AG08395 (cell line): ENCODE results near the gene RHOB.
"Not testable (repeated sequence)": the region's sequence is repeated elsewhere in the genome, so short reads cannot be mapped to it uniquely, and the experiment has no call there.

Source experiments
- DNase-seq: peaks from one replicate; pipeline ENCODE4 v3.0.0; 2012; ENCODE audit warnings: mixed read lengths, low spot score

Gene RHOB

GRCh38 chr2:20476481-20476880 is 29.6 kb downstream of the RHOB start:
- no peak for DNase-seq

GRCh38 chr2:20476950-20477349 is 30.1 kb downstream of the RHOB start:
- no peak for DNase-seq

DNA sequence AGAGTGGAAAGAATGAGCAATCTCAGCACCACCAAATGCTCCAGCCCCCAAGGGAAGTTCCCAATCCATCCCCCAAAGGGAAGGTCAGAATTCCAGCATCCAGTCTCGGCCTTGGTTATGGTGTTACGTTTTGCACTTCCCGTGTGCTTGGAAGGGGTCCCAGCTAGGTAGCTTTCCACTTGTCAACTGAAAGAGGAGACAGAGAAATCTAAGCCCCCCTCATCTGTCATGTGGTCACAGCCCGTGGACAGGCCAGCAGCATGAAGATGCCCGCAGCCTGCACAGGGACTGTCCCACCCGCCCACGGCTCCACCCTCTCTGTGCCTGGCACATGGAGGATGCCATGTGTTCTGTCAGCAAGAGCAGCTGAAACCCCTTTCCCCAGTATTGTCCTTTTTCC is 32.1 kb downstream of the RHOB start:
- DNase-seq: no peak

DNA sequence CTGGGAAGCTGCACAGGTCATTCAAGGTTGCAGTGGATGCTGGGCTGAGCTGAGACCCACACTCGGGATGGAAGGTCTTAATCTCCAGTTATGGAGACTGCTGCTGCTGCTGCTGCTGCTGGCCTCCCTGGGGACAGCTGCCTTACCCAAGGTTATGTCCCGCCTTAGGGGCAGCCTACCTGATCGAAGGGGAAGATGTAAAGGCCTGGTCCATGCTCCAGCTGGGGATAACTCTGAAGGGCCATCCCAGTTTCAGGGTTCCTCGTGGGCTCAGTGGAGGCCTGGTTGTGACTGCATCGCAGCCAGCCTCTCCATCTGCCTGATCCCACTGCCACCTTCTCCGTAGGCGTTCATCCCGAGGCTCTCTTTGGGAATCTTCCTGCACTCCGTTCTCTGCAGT is 33.0 kb downstream of the RHOB start:
- DNase-seq: no peak

GRCh38 chr2:20480913-20481312 is 34.0 kb downstream of the RHOB start:
- DNase-seq: no peak

DNA sequence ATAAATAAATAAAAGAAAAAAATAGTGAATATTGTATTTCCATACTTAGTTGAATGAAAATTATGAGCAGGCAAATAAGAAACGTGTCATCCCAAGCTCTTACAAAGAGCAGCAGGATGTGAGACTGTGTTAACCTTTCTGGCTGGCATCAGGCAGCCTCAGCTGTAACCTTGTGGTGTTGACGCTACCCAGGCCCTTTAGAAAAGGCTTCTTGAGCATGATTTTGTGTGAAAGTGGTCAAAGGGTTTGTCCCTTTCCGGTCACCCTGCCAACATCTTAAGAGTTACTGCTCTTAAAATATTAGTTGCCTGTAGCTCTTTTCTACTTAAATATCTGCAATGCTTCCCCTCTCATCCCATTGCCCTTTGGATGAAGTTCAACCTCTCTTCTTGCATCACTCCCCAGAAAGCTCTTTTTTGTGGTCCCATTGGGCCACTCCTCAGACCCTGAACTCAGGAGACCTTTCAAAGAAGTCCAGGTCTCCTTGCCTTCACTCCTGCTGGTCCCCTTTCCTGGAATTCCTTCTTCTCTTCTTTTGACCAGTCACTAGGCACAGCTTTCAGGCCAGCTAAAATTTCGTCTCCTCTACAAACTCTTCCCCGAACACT is 35.0 kb downstream of the RHOB start:
- DNase-seq: no peak

DNA sequence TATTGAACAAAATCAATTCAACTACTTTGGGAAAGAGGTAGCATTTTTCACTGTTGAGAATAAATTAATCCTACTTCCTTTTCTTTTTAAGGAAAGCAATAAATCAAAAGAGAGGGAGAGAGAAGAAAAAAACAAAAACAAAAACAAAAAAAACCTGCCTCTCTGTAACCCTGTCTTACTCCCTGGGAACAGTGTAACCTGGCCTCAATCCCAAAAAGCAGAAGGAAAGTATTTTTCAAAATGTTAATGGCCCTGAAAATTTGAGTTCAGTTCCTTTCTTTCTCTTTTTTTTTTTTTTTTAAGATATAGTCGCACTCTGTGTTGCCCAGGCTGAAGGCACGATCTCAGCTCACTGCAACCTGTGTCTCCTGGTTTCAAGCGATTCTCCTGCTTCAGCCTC is 35.9 kb downstream of the RHOB start:
- no peak for DNase-seq

DNA sequence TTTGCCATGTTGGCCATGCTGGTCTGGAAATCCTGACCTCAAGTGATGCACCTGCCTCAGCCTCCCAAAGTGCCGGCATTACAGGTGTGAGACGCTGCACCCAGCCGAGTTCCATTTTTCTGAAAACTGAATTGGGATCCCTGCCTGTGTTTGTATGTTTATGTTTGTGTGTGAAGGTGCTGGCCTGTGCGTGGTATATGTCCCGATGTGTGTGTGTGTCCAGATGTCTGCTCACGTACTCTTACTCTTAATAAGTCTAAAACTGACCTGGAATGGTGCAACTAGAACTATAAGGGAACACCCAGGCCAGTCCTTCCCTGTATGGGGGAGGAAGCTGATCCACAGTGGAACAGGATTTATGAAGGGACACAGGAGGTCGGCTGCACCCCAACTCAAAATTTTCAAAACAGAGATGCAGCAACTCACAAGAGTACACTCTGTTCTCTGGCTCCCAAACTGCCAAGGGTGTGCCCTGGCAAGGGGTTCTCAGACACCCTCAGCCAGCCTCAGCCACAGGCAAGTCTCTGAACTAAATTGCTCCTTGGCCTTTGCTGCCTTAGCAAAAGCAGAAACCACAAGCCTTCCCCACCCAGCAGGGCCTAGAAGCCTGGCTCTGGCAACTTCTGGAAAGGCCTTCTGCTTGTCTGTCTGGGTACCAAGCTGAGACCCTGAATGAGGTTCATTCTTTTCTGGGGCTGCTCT is 36.5 kb downstream of the RHOB start:
- no peak for DNase-seq

GRCh38 chr2:20484034-20484617 is 37.3 kb downstream of the RHOB start:
- no peak for DNase-seq

- DNase-seq: no peak
Observed at GRCh38 chr2:20484810-20485611, 38.1 kb downstream of the RHOB start.

DNA sequence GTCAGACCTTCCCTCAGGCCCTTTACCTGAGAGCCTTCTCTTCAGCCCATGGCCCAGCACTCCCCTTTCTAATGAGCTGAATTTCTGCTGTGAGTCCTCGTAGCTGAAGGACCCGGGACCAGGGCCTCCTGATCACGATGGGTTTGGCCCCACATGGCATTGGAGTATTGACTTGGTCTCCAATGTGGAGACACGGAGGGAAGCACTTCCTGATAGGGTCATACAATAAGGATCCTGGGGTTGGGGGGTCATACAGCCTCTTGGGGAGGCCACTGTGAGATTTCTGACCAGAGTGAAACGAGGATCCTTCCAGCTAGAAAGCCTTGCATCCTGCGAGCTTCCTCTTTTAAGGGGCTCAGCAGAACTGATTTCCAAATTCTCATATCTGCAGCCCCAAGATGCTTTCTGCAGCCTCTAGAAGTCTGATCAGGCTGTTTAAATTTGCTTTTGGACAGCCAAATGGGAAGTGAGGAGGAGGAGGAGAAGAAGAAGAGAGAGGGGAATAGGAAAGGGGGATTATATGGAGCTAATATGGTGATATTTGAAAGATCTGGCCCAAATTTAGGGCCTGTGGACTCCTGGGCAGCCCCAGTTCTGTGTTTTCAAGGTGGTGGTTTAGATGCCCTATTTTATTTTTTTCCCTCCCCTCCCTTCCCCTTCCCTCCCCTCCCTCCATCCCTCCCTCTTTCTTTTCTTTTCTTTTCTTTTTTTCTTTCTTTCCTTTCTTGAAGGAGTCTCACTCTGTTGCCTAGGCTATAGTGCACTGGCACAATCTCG is 38.9 kb downstream of the RHOB start:
- DNase-seq: no peak

GRCh38 chr2:20486571-20486970 is 39.7 kb downstream of the RHOB start:
- DNase-seq: no peak

- DNase-seq: no peak
Observed at GRCh38 chr2:20487030-20487391, 40.1 kb downstream of the RHOB start.

- DNase-seq: no peak
Observed at GRCh38 chr2:20487392-20488174, 40.7 kb downstream of the RHOB start.

- DNase-seq: no peak
Observed at GRCh38 chr2:20488201-20488641, 41.3 kb downstream of the RHOB start.

DNA sequence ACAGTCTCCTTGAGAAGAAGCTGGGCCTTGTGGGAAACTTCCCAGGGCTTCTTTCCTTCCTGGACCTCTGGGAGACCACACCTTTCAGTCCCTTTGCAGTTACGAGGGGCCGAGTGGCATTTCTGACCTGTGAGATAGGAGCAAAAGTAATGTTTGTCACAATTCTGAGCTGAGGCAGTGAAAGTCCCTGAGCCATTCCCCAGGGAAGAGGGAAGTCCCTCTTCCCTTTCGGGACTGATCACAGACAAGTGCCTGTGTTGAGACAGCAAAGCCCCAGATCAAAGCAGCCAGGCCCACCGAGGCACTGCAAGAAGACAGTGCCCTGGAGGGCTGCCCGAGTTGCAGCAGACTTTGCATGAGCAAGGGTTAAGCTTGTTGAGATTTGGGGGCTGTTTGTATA is 41.9 kb downstream of the RHOB start:
- no peak for DNase-seq

DNA sequence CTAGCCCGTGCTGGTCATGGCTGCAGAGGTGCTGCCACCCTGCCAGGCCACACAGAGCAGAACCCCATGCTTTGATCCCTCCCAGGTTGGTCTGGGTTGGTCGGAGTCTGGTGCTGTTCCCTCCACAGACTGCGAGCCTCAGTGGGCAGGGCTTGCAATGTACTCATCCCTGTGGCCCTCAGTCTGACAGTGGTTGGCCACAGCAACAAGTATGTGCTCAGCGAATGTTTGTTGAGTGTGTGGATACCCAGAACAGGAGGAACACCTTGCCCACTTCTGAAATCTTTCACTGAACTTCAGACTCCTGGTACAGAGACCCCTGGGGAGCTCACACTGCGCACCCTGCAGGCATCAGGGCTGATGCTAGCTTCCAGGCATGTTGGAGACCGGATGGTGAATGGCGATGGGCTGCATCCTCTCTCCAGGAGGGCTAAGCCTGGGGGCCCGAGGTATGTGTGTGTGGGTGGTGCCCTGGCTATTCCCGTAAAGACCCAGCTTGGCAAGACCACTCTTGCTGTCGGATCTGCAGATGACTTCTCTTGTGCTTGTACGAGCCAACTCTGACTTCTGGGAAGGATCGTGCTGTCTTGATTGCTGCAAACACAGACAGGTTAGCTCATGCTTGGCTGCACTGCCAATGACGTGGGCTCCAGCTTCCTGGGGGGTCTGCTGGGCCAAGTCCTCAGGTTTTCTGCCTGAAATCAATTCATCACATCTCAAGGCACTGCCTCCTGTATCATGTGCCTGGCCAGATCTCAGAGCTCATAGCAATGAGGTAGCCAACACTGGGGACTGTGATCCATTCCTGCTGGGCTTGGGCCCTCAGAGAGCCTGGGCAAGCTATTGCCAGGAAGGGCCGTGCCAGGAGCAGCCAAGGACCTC is 43.7 kb downstream of the RHOB start:
- no peak for DNase-seq

GRCh38 chr2:20491739-20492531 is 45.1 kb downstream of the RHOB start:
- DNase-seq: no peak

DNA sequence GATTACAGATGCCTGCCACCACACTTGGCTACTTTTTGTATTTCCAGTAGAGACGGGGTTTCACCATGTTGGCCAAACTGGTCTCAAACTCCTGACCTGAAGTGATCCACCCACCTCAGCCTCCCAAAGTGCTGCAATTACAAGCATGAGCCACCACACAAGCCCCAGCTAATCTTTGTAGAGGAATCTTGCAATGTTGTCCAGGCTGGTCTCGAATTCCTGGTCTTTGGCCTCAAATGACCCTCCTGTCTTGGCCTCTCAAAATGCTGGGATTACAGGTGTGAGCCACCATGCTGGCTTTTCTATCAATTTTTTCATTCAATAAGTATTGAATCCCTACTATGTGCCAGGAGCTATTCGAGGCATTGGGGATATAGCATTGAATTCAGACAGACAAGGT is 46.2 kb downstream of the RHOB start:
- not testable (repeated sequence) for DNase-seq
